Stimulated activated CD8-positive, alpha-beta memory T cell treated with anti-CD3 and anti-CD28 coated beads, Interleukin-7, amount 100 ng/mL, for 1 hour (primary cell): Measurements from ENCODE around the gene THAP11.

Source experiments
- DNase-seq, 2 donors: peaks; one replicate each; pipeline ENCODE4 v3.0.0-alpha.2; 2020; ENCODE audit warnings: low read depth in 2 of 2

Gene THAP11

GRCh38 chr16:67883146-67883871 lies 41.2 kb downstream of the THAP11 start:
- DNase-seq: no peak

DNA sequence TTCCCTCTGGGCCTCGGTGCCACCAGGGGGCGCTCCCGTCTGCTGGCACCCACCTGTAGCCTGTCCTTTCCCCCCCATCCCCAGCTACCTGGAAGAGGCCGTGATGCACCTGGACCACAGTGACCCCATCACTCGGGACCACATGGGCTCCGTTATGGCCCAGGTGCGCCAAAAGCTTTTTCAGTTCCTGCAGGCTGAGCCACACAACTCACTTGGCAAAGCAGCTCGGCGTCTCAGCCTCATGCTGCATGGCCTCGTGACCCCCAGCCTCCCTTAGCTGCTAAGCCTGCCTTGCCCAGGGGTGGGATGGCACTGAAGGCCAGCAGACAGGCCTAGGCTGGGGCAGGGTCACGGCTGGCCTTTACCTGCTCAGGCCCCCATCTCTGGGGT lies 41.7 kb downstream of the THAP11 start:
- peak; percentile 48 to 57 for DNase-seq

DNA sequence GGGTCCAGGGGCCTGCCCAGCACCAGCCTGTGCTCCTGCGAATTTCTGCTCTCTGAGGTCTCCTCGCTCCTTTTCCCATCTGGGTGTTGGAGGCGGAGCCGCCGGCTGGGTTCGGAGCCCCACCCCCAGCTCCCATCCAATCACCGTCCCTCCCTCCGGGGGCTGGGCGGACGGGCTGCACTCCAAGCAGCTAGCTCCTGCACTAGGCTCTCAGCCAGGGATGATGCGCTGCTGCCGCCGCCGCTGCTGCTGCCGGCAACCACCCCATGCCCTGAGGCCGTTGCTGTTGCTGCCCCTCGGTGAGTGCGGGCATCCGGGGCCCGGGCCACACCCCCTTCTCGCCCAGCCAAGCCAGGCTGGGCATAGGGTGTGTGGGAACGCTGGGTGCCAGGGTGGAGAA lies 42.6 kb downstream of the THAP11 start, which contains the start of gene NRN1L:
Gene NRN1L, plus strand, starts transcription at position 202 of the 400 bp plus-strand sequence. Its CDS starts 19 bp downstream, at position 221.
- DNase-seq: no peak

GRCh38 chr16:67885545-67885944 lies 43.4 kb downstream of the THAP11 start:
- no peak for DNase-seq

DNA sequence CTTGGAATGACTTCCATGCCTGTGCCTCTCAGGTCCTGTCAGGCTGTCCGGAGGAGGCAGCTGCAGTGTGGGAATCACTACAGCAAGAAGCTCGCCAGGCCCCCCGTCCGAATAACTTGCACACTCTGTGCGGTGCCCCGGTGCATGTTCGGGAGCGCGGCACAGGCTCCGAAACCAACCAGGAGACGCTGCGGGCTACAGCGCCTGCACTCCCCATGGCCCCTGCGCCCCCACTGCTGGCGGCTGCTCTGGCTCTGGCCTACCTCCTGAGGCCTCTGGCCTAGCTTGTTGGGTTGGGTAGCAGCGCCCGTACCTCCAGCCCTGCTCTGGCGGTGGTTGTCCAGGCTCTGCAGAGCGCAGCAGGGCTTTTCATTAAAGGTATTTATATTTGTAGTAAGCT lies 43.9 kb downstream of the THAP11 start:
- no peak for DNase-seq

DNA sequence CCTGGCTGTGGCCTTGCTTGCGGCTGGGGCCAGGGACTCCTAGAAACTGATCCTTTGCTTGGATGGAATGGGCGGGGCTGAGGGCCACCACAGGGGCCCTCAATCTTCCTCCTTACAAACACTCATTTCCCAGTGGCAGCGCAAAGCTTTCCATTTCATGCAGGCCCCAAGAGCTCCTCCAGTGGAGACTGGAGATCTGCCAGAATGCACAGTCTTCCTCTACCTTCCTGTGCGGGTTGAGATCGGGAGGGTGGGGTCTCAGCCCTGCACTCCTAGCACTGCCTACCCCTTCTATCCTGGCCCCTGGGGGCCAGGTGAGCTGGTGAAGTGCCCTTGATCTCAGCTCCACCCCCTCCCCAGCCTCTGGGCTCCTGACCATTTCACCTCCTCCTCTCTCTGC lies 44.3 kb downstream of the THAP11 start:
- no peak for DNase-seq

DNA sequence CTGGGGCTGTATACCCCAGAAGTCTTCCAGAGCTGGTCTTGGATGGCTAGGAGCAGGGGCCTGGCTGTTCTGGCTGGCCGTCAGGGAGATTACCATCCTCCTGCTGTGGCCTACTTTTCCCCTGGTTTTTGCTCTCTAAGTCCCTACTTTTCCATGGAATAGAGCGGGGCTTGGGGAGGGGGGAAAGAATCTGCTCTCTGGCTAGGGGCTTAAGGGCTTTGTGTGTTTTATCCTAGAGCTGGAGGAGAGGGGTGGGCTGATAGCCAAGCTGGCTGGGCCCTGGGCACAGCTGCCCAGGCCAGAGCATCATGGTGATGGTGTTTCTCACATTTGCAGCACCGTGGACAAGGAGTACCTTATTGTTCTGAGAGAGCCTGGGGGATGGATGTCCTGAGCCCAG lies 46.2 kb downstream of the THAP11 start:
- no peak for DNase-seq

GRCh38 chr16:67892375-67892774 lies 50.3 kb downstream of the THAP11 start:
- no peak for DNase-seq

DNA sequence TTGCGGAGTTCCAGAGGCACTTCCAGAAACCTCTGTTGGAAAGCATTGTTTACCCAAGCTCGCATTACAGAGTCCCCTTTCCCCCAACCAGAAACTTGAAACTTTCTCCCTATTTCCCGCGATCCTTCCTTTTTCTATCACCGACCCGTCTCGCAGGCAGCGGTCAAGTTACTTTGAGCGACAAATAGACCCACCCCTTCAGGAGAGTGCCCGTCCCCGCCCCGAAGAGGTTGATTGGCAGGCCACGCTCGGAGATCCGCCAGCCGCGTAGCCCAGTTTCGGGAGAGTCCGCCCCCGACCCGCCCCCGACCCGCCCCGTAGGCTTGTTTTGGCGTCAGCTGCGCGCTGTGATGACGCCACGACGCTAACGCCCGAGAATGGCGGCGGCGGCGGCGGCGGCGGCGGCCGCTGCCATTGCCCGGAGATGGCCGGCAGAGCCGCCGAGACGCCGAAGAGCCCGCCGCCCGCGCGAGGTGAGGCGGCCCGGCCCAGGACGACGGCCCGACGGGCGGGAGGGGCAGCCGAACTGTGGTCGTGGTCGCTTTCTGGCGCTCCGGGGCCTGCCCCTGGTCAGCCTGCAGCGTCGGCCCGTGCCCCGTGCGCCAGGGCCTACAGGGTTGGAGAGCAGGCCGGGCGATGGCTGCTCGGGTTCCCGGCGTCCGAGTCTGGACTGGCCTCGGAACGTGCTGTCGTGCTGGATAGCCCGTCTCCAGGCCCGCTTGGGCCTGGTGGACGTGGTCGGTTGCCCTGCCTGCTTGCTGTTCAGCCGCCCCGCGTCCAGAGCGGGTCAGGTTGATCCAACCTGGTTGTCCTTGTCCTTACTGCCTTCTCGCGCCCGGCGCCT lies 51.0 kb downstream of the THAP11 start, which contains the start of gene PSKH1:
Gene PSKH1, plus strand, starts transcription at position 356 of the 844 bp plus-strand sequence. CDS start 15,496 bp downstream, outside the sequence.
- peak; percentile 81 to 85 for DNase-seq
